ENCODE results near the gene GABRD. TPM values are rescaled to one million over a fixed set of nuclear protein-coding genes. Genes with fewer than 3 reads are reported as not detected.

GABRD gene
- total RNA-seq (not detected), polyA plus RNA-seq (not detected), total RNA-seq (0 to 0.09 (median 0) reads per million in 6 experiments)

GRCh38 chr1:2019172-2019543, at the start of gene GABRD:
GABRD (plus strand) TSS chr1:2019345; CDS start chr1:2019424, 79 bp downstream.
- Mint-ChIP-seq H3K4me1 (peaks cover 5 to 9% (median 7%) of the 10 kb centered on the region in 4 donors), H3K9me3 (no peaks in the 10 kb centered on the region), H3K36me3 (peaks cover 0 to 4% (median 0%) of the 10 kb centered on the region in 3 donors), H3K4me3 (peak within 1 kb of the TSS; percentile 46 to 89 (median 84)), H3K27ac (peak within 1 kb of the TSS in 1 of 10 donors; percentile 21), H3K27me3 (peaks cover 29 to 87% (median 61%) of the 10 kb centered on the region in 5 donors)
- POLR2A ChIA-PET, result no interaction called here
- ATAC-seq, result peak; percentile 68 to 76
- DNase-seq, result peak in 2 of 10 donors; percentile 13 to 33

- Mint-ChIP-seq H3K4me1 (no peaks in the 10 kb centered on the region), H3K4me3 (no peak overlapping the region), H3K27ac (no peak overlapping the region), H3K27me3 (peaks cover 0 to 23% (median 2%) of the 10 kb centered on the region in 5 donors), H3K9me3 (no peaks in the 10 kb centered on the region), H3K36me3 (no peaks in the 10 kb centered on the region)
- ATAC-seq (no peak), DNase-seq (peak in 1 of 10 donors; percentile 27)
- POLR2A ChIA-PET, result no interaction called here
Measured at GRCh38 chr1:1969505-1969900, 49.6 kb upstream of the GABRD start.

- H3K27ac Mint-ChIP-seq, result no peak overlapping the region
- peaks cover 1 to 26% (median 3%) of the 10 kb centered on the region in 5 donors for H3K27me3 Mint-ChIP-seq
- DNase-seq (peak in 1 of 10 donors; percentile 57), ATAC-seq (no peak)
- POLR2A ChIA-PET, result no interaction called here
- no peaks in the 10 kb centered on the region for H3K36me3 Mint-ChIP-seq
- H3K4me1 Mint-ChIP-seq, result no peaks in the 10 kb centered on the region
- no peak overlapping the region for H3K4me3 Mint-ChIP-seq
- H3K9me3 Mint-ChIP-seq, result no peaks in the 10 kb centered on the region
Measured at GRCh38 chr1:1969953-1970716, 49.0 kb upstream of the GABRD start.

GRCh38 chr1:1971017-1971416, 48.1 kb upstream of the GABRD start:
- peak overlapping the region in 1 of 10 donors; percentile 78 for H3K27ac Mint-ChIP-seq
- DNase-seq (no peak), ATAC-seq (no peak)
- H3K27me3 Mint-ChIP-seq, result peaks cover 2 to 29% (median 6%) of the 10 kb centered on the region in 5 donors
- no peak overlapping the region for H3K4me3 Mint-ChIP-seq
- POLR2A ChIA-PET, result no interaction called here
- no peaks in the 10 kb centered on the region for H3K9me3 Mint-ChIP-seq
- no peaks in the 10 kb centered on the region for H3K4me1 Mint-ChIP-seq
- H3K36me3 Mint-ChIP-seq, result no peaks in the 10 kb centered on the region

GRCh38 chr1:1971688-1972087, 47.5 kb upstream of the GABRD start:
- H3K4me1 Mint-ChIP-seq, result no peaks in the 10 kb centered on the region
- H3K27ac Mint-ChIP-seq, result peak overlapping the region in 1 of 10 donors; percentile 63
- H3K4me3 Mint-ChIP-seq, result no peak overlapping the region
- ATAC-seq, result no peak
- H3K36me3 Mint-ChIP-seq, result no peaks in the 10 kb centered on the region
- DNase-seq, result no peak
- POLR2A ChIA-PET, result no interaction called here
- H3K9me3 Mint-ChIP-seq, result no peaks in the 10 kb centered on the region
- H3K27me3 Mint-ChIP-seq, result peaks cover 2 to 31% (median 6%) of the 10 kb centered on the region in 5 donors

GRCh38 chr1:1972976-1973715, 46.0 kb upstream of the GABRD start:
- Mint-ChIP-seq H3K36me3 (no peaks in the 10 kb centered on the region), H3K4me1 (no peaks in the 10 kb centered on the region), H3K27ac (peak overlapping the region in 1 of 10 donors; percentile 27), H3K4me3 (no peak overlapping the region), H3K27me3 (peaks cover 2 to 29% (median 6%) of the 10 kb centered on the region in 5 donors), H3K9me3 (no peaks in the 10 kb centered on the region)
- POLR2A ChIA-PET, result no interaction called here
- DNase-seq (peak in 1 of 10 donors; percentile 54), ATAC-seq (no peak)

- ATAC-seq, result no peak
- no peaks in the 10 kb centered on the region for H3K36me3 Mint-ChIP-seq
- no peaks in the 10 kb centered on the region for H3K9me3 Mint-ChIP-seq
Measured at GRCh38 chr1:1973716-1974642, 45.2 kb upstream of the GABRD start.

GRCh38 chr1:1974834-1975233, 44.3 kb upstream of the GABRD start:
- POLR2A ChIA-PET, result no interaction called here
- DNase-seq (peak in 1 of 10 donors; percentile 30), ATAC-seq (no peak)
- H3K27ac Mint-ChIP-seq, result no peak overlapping the region
- H3K4me1 Mint-ChIP-seq, result peaks cover 0 to 6% (median 0%) of the 10 kb centered on the region in 4 donors
- no peak overlapping the region for H3K4me3 Mint-ChIP-seq
- H3K9me3 Mint-ChIP-seq, result no peaks in the 10 kb centered on the region
- no peaks in the 10 kb centered on the region for H3K36me3 Mint-ChIP-seq
- peaks cover 2 to 29% (median 6%) of the 10 kb centered on the region in 5 donors for H3K27me3 Mint-ChIP-seq

More at GRCh38 chr1:1973716-1974642, 45.2 kb upstream of the GABRD start:
- no peak overlapping the region for H3K4me3 Mint-ChIP-seq
- DNase-seq, result peak in 1 of 10 donors; percentile 48
- H3K4me1 Mint-ChIP-seq, result peaks cover 0 to 2% (median 0%) of the 10 kb centered on the region in 4 donors
- H3K27ac Mint-ChIP-seq, result peak overlapping the region in 1 of 10 donors; percentile 40
- POLR2A ChIA-PET, result no interaction called here
- peaks cover 2 to 29% (median 6%) of the 10 kb centered on the region in 5 donors for H3K27me3 Mint-ChIP-seq

GRCh38 chr1:1975535-1975934, 43.6 kb upstream of the GABRD start:
- Mint-ChIP-seq H3K36me3 (no peaks in the 10 kb centered on the region), H3K27me3 (peaks cover 2 to 29% (median 6%) of the 10 kb centered on the region in 5 donors), H3K9me3 (no peaks in the 10 kb centered on the region), H3K4me1 (peaks cover 0 to 6% (median 0%) of the 10 kb centered on the region in 4 donors), H3K4me3 (no peak overlapping the region), H3K27ac (peak overlapping the region in 1 of 10 donors; percentile 15)
- POLR2A ChIA-PET, result no interaction called here
- ATAC-seq (no peak), DNase-seq (no peak)

GRCh38 chr1:1976031-1976430, 43.1 kb upstream of the GABRD start:
- no peak overlapping the region for H3K4me3 Mint-ChIP-seq
- H3K4me1 Mint-ChIP-seq, result peaks cover 0 to 6% (median 0%) of the 10 kb centered on the region in 4 donors
- H3K9me3 Mint-ChIP-seq, result no peaks in the 10 kb centered on the region
- POLR2A ChIA-PET, result no interaction called here
- peaks cover 2 to 29% (median 6%) of the 10 kb centered on the region in 5 donors for H3K27me3 Mint-ChIP-seq
- no peaks in the 10 kb centered on the region for H3K36me3 Mint-ChIP-seq
- no peak for ATAC-seq
- no peak overlapping the region for H3K27ac Mint-ChIP-seq
- no peak for DNase-seq

GRCh38 chr1:1978108-1978507, 41.0 kb upstream of the GABRD start:
- no peaks in the 10 kb centered on the region for H3K36me3 Mint-ChIP-seq
- H3K27me3 Mint-ChIP-seq, result peaks cover 2 to 28% (median 5%) of the 10 kb centered on the region in 5 donors
- no peaks in the 10 kb centered on the region for H3K9me3 Mint-ChIP-seq
- POLR2A ChIA-PET, result no interaction called here
- DNase-seq, result no peak
- no peak for ATAC-seq
- H3K4me3 Mint-ChIP-seq, result no peak overlapping the region
- peaks cover 0 to 6% (median 0%) of the 10 kb centered on the region in 4 donors for H3K4me1 Mint-ChIP-seq
- H3K27ac Mint-ChIP-seq, result no peak overlapping the region
